Subcutaneous adipose tissue (tissue), 4 donors: ENCODE data around the gene OR10A5. TPM values are rescaled to one million over a fixed set of nuclear protein-coding genes. Genes with fewer than 3 reads are reported as not detected.

Experiments
- total RNA-seq, 4 donors: library from RNA; depleted of rRNA; stranded (reverse); fragments of >200 nt; gene quantifications; one replicate each; pipeline ENCODE4 v1.1.0, GENCODE V29; 2016

The OR10A5 gene
- total RNA-seq, 4 donors from 2014 or later, result not detected

Other genes starting within 250 kb of the OR10A5 start
- gene RRP8, start 242.1 kb upstream of the OR10A5 start, total RNA-seq, result 10 to 100 TPM in 2 of 4 donors, 1 to 10 TPM in 2; 8.8 to 15.4 (median 9.8) TPM
- 100 to 1,000 TPM; 105 to 157 (median 119) TPM for gene ILK, start 241.9 kb upstream of the OR10A5 start, total RNA-seq
- 10 to 100 TPM; 38.2 to 55.6 (median 40.3) TPM for gene TAF10, start 233.5 kb upstream of the OR10A5 start, total RNA-seq
- 100 to 1,000 TPM in 1 of 4 donors, 10 to 100 TPM in 3; 44.8 to 178 (median 93.7) TPM for gene TPP1, start 226.3 kb upstream of the OR10A5 start, total RNA-seq
- 10 to 100 TPM in 3 of 4 donors, 1 to 10 TPM in 1; 7.0 to 23.7 (median 10.7) TPM for gene DCHS1, start 189.9 kb upstream of the OR10A5 start, total RNA-seq
- gene MRPL17, start 162.3 kb upstream of the OR10A5 start, total RNA-seq, result 10 to 100 TPM; 12.8 to 22.0 (median 15.0) TPM
- gene OR2AG2, start 73.7 kb upstream of the OR10A5 start, total RNA-seq, result under 1 TPM in 2 of 4 donors, not detected in 2; 0.17 to 0.33 TPM
- not detected for gene OR2AG1, start 62.7 kb upstream of the OR10A5 start, total RNA-seq
- under 1 TPM in 3 of 4 donors, not detected in 1; 0.22 to 0.34 (median 0.33) TPM for gene OR6A2, start 46.0 kb upstream of the OR10A5 start, total RNA-seq
- gene OR10A2, start 17.4 kb downstream of the OR10A5 start, total RNA-seq, result not detected
- gene OR10A4, start 30.9 kb downstream of the OR10A5 start, total RNA-seq, result not detected
- gene OR2D2, start 46.8 kb downstream of the OR10A5 start, total RNA-seq, result not detected
- not detected for gene OR2D3, start 75.3 kb downstream of the OR10A5 start, total RNA-seq
- 1 to 10 TPM in 1 of 4 donors, under 1 TPM in 2, not detected in 1; 0.65 to 1.7 (median 0.66) TPM for gene ZNF215, start 80.7 kb downstream of the OR10A5 start, total RNA-seq
- 1 to 10 TPM in 3 of 4 donors, under 1 TPM in 1; 0.57 to 2.0 (median 1.3) TPM for gene ZNF214, start 174.7 kb downstream of the OR10A5 start, total RNA-seq
- under 1 TPM in 1 of 4 donors, not detected in 3; 0.19 TPM for gene NLRP14, start 174.8 kb downstream of the OR10A5 start, total RNA-seq
- not detected for gene RBMXL2, start 243.3 kb downstream of the OR10A5 start, total RNA-seq